ENCODE data around the gene FRG2B.
"Not testable (repeated sequence)": the region's sequence is repeated elsewhere in the genome, so short reads cannot be mapped to it uniquely, and the experiment has no call there.

FRG2B gene

GRCh38 chr10:133599869-133600268 is 26.7 kb downstream of the FRG2B start:
- DNase-seq (ENCODE audit: low read depth), result not testable (repeated sequence)

DNA sequence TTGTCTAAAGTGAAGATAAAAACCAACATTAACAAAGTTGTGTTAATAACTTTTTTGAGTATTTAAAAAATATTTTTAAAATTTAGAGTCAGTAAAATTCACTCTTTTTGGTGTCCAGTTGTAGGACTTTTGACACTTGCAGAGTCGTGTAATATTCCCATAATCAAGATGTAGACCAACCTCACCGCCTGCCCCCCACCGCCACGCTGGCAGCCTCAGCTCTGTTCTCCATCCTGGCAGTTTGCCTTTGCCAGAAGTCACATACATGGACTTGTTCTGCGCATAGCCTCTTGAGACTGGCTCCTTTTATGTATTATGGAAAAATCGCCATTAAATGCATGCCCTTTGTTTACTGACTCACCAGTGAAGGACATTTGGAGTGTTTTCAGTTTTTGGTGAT is 33.9 kb downstream of the FRG2B start:
- no peak for DNase-seq (ENCODE audit: low read depth)

DNA sequence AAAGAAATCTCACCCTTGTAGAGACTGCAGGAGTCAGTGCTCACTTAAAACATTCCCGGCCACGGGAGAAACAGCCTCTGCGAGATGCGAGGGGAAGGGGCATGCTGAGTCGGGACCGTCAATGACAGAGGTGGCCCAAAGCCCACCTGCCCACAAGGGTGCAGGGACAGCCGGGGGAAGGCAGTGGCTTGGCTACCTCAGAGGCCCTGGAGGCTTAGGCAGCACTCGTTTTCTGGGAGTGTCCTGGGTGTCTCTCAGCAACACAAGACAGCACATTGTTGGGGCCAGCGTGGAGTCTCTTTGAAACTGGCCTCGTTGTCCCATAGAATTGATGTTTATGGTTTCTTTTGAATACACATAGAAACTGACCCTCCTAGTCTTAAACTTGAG is 35.6 kb downstream of the FRG2B start:
- no peak for DNase-seq (ENCODE audit: low read depth)

- DNase-seq (ENCODE audit: low read depth), result no peak
These were observed 36.2 kb downstream of the FRG2B start for GRCh38 chr10:133590226-133590969.

GRCh38 chr10:133577037-133577436 is 49.6 kb downstream of the FRG2B start:
- DNase-seq (ENCODE audit: low read depth), result not testable (repeated sequence)

All from HS-5 (cell line).